ENCODE data around the gene ABI3BP. TPM values are rescaled to one million over a fixed set of nuclear protein-coding genes. Genes with fewer than 3 reads are reported as not detected.

ABI3BP gene
- total and polyA plus RNA-seq, 2 experiments from 2014 or later, result 0.42 to 0.57 TPM

DNA sequence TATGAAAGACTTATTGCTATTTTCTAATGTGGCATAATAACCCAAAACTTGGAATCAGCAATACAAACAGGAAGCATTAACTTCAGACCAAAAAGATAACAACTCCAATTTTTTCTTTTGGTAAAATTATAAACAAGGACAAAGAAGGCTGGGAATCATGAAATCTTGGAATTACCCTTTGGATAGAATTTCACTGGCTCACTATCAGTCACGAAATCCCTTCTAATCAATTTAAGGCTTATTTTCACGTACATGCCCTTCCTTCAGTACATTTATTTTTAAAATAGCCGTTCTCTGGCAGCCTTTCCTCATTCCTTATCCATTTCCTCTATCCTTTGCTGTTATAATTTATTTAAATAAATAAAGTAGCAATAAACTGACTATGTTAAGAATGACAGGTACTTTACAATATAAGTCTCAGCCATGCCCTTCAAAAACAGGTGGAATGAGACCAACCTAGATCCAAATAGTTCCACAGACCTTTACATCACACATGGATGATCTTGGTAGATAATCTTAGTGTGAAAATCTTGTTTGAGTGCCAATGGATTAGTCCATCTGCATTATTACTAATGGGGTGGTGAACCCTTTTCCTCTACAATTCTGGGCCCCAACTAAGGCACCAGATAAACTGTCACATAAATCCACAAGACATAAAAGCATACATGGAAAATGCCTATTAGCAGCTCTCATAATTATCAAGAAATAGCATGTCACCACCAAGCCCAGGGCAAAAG, 38.9 kb downstream of the ABI3BP start (continued):
- TF ChIP-seq, protein P1, sequence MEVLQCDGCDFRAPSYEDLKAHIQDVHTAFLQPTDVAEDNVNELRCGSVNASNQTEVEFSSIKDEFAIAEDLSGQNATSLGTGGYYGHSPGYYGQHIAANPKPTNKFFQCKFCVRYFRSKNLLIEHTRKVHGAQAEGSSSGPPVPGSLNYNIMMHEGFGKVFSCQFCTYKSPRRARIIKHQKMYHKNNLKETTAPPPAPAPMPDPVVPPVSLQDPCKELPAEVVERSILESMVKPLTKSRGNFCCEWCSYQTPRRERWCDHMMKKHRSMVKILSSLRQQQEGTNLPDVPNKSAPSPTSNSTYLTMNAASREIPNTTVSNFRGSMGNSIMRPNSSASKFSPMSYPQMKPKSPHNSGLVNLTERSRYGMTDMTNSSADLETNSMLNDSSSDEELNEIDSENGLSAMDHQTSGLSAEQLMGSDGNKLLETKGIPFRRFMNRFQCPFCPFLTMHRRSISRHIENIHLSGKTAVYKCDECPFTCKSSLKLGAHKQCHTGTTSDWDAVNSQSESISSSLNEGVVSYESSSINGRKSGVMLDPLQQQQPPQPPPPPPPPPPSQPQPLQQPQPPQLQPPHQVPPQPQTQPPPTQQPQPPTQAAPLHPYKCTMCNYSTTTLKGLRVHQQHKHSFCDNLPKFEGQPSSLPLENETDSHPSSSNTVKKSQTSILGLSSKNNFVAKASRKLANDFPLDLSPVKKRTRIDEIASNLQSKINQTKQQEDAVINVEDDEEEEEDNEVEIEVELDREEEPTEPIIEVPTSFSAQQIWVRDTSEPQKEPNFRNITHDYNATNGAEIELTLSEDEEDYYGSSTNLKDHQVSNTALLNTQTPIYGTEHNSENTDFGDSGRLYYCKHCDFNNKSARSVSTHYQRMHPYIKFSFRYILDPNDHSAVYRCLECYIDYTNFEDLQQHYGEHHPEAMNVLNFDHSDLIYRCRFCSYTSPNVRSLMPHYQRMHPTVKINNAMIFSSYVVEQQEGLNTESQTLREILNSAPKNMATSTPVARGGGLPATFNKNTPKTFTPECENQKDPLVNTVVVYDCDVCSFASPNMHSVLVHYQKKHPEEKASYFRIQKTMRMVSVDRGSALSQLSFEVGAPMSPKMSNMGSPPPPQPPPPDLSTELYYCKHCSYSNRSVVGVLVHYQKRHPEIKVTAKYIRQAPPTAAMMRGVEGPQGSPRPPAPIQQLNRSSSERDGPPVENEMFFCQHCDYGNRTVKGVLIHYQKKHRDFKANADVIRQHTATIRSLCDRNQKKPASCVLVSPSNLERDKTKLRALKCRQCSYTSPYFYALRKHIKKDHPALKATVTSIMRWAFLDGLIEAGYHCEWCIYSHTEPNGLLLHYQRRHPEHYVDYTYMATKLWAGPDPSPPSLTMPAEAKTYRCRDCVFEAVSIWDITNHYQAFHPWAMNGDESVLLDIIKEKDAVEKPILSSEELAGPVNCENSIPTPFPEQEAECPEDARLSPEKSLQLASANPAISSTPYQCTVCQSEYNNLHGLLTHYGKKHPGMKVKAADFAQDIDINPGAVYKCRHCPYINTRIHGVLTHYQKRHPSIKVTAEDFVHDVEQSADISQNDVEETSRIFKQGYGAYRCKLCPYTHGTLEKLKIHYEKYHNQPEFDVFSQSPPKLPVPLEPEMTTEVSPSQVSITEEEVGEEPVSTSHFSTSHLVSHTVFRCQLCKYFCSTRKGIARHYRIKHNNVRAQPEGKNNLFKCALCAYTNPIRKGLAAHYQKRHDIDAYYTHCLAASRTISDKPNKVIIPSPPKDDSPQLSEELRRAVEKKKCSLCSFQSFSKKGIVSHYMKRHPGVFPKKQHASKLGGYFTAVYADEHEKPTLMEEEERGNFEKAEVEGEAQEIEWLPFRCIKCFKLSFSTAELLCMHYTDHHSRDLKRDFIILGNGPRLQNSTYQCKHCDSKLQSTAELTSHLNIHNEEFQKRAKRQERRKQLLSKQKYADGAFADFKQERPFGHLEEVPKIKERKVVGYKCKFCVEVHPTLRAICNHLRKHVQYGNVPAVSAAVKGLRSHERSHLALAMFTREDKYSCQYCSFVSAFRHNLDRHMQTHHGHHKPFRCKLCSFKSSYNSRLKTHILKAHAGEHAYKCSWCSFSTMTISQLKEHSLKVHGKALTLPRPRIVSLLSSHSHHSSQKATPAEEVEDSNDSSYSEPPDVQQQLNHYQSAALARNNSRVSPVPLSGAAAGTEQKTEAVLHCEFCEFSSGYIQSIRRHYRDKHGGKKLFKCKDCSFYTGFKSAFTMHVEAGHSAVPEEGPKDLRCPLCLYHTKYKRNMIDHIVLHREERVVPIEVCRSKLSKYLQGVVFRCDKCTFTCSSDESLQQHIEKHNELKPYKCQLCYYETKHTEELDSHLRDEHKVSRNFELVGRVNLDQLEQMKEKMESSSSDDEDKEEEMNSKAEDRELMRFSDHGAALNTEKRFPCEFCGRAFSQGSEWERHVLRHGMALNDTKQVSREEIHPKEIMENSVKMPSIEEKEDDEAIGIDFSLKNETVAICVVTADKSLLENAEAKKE (CRISPR knock-in tag; IDR thresholded peaks at IDR 0.05), result no peak
- TF ChIP-seq EZH2 (IDR thresholded peaks at IDR 0.05; ENCODE audit: low read depth, unreplicated experiment), result no peak

DNA sequence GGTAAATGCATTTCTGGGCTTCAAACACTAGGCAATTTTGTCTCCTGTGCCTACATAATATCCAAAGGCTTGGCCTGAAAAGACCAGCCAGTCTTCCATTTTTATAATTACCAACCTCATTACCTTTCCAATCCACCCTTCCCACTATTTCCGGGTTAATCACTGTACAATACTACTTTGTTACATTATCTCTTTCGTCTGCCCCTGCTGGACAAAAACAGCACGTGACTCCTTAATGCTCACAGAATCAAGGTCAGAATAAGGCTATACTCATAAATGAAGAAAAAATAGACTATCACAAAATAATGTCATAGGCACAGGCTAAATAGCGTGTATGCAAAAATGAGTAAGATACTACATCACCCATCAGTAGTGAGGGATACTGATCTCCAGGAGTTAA, 40.1 kb downstream of the ABI3BP start:
- no peaks in the 10 kb centered on the region for H3K9me2 ChIP-seq (ENCODE audit: insufficient read depth)
- H2AFZ ChIP-seq, result no peak overlapping the region
- no peak overlapping the region for H3K27ac ChIP-seq (ENCODE audit: low read depth)
- Mint-ChIP-seq H3K4me3 (no peak overlapping the region), H3K27ac (no peak overlapping the region), H3K9me3 (no peaks in the 10 kb centered on the region), H3K4me1 (no peaks in the 10 kb centered on the region), H3K27me3 (ENCODE audit: insufficient read depth, low read depth, poor library complexity) (no peaks in the 10 kb centered on the region), H3K36me3 (ENCODE audit: low read depth) (no peaks in the 10 kb centered on the region)
- H3F3A ChIP-seq (replicated peaks; ENCODE audit: low read depth), result no peaks in the 10 kb centered on the region
- no peaks in the 10 kb centered on the region for H3K36me3 ChIP-seq (ENCODE audit: insufficient read depth)
- H3K4me2 ChIP-seq, result no peak overlapping the region
- no peaks in the 10 kb centered on the region for H4K20me1 ChIP-seq (replicated peaks; ENCODE audit: insufficient read depth)
- no peak for ATAC-seq
- no peaks in the 10 kb centered on the region for H3K27me3 ChIP-seq (ENCODE audit: insufficient read depth)
- no peaks in the 10 kb centered on the region for H3K79me2 ChIP-seq (replicated peaks; ENCODE audit: insufficient read depth)
- H3K4me1 ChIP-seq (ENCODE audit: insufficient read depth), result no peaks in the 10 kb centered on the region
- H3K4me3 ChIP-seq, result no peak overlapping the region
- DNase-seq (ENCODE audit: low spot score), result no peak
- no peak for TF ChIP-seq EZH2 (IDR thresholded peaks at IDR 0.05; ENCODE audit: low read depth, unreplicated experiment)
- no peak for TF ChIP-seq ZNF331 (CRISPR knock-in tag; IDR thresholded peaks at IDR 0.05; ENCODE audit: low read depth)
- TF ChIP-seq, protein P1 (CRISPR knock-in tag; IDR thresholded peaks at IDR 0.05), result no peak
- TF ChIP-seq, protein P2, sequence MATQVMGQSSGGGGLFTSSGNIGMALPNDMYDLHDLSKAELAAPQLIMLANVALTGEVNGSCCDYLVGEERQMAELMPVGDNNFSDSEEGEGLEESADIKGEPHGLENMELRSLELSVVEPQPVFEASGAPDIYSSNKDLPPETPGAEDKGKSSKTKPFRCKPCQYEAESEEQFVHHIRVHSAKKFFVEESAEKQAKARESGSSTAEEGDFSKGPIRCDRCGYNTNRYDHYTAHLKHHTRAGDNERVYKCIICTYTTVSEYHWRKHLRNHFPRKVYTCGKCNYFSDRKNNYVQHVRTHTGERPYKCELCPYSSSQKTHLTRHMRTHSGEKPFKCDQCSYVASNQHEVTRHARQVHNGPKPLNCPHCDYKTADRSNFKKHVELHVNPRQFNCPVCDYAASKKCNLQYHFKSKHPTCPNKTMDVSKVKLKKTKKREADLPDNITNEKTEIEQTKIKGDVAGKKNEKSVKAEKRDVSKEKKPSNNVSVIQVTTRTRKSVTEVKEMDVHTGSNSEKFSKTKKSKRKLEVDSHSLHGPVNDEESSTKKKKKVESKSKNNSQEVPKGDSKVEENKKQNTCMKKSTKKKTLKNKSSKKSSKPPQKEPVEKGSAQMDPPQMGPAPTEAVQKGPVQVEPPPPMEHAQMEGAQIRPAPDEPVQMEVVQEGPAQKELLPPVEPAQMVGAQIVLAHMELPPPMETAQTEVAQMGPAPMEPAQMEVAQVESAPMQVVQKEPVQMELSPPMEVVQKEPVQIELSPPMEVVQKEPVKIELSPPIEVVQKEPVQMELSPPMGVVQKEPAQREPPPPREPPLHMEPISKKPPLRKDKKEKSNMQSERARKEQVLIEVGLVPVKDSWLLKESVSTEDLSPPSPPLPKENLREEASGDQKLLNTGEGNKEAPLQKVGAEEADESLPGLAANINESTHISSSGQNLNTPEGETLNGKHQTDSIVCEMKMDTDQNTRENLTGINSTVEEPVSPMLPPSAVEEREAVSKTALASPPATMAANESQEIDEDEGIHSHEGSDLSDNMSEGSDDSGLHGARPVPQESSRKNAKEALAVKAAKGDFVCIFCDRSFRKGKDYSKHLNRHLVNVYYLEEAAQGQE (IDR thresholded peaks at IDR 0.05; ENCODE audit: unreplicated experiment), result no peak

Measured in GM23338 (cell line).